ENCODE measurements around the gene MTF2. TPM values are rescaled to one million over a fixed set of nuclear protein-coding genes. Genes with fewer than 3 reads are reported as not detected.

Gene MTF2
- total and polyA plus RNA-seq, 8 donors, result 6.5 to 16.2 (median 8.7) TPM

- no peak for TF ChIP-seq CTCF (IDR thresholded peaks at IDR 0.05)
- no peak overlapping the region for H3K27ac ChIP-seq
- no peak for ATAC-seq
Observed at GRCh38 chr1:93132638-93133037, 53.6 kb downstream of the MTF2 start.

GRCh38 chr1:93136445-93136844, 57.4 kb downstream of the MTF2 start:
- TF ChIP-seq CTCF (IDR thresholded peaks at IDR 0.05), result no peak
- Histone ChIP-seq H3K4me3 (no peak overlapping the region), H3K36me3 (peaks cover 0 to 15% (median 8%) of the 10 kb centered on the region in 3 donors), H3K27me3 (no peaks in the 10 kb centered on the region), H3K4me1 (peaks cover 0 to 6% (median 3%) of the 10 kb centered on the region in 3 donors), H3K9me3 (no peaks in the 10 kb centered on the region), H3K27ac (no peak overlapping the region)
- intact Hi-C loops (cut with DNase I), result no loop called here
- no peak for DNase-seq
- FAIRE-seq, result no peak
- no peak for ATAC-seq
- WGBS, 2 donors, result 96 to 97% methylated on average over 5 of the region's 5 CpGs

More at GRCh38 chr1:93132638-93133037, 53.6 kb downstream of the MTF2 start:
- DNase-seq (no peak), FAIRE-seq (no peak)
- intact Hi-C loops (cut with DNase I), result no loop called here
- Histone ChIP-seq H3K4me3 (no peak overlapping the region), H3K4me1 (peaks cover 5 to 14% (median 7%) of the 10 kb centered on the region in 3 donors), H3K27me3 (no peaks in the 10 kb centered on the region), H3K36me3 (peaks cover 0 to 14% (median 8%) of the 10 kb centered on the region in 3 donors), H3K9me3 (no peaks in the 10 kb centered on the region)

GRCh38 chr1:93137604-93138292, 58.7 kb downstream of the MTF2 start:
- H3K36me3 ChIP-seq, result peaks cover 0 to 15% (median 8%) of the 10 kb centered on the region in 3 donors

GRCh38 chr1:93140106-93140505, 61.0 kb downstream of the MTF2 start:
- H3K27me3 ChIP-seq, result no peaks in the 10 kb centered on the region
- TF ChIP-seq CTCF (IDR thresholded peaks at IDR 0.05), result no peak
- H3K4me3 ChIP-seq, result no peak overlapping the region
- H3K9me3 ChIP-seq, result no peaks in the 10 kb centered on the region
- peaks cover 0 to 6% (median 3%) of the 10 kb centered on the region in 3 donors for H3K4me1 ChIP-seq
- ATAC-seq (no peak), FAIRE-seq (no peak), DNase-seq (no peak)
- H3K27ac ChIP-seq, result no peak overlapping the region
- peaks cover 0 to 8% (median 8%) of the 10 kb centered on the region in 3 donors for H3K36me3 ChIP-seq
- intact Hi-C loops (cut with DNase I), result no loop called here
- WGBS, 2 donors, result 88 to 94% methylated on average over 1 of the region's 1 CpG

More at GRCh38 chr1:93137604-93138292, 58.7 kb downstream of the MTF2 start:
- intact Hi-C loops (cut with DNase I), result no loop called here
- 40 to 48% methylated on average over 3 of the region's 3 CpGs for WGBS, 2 donors
- Histone ChIP-seq H3K27ac (no peak overlapping the region), H3K4me3 (no peak overlapping the region), H3K27me3 (no peaks in the 10 kb centered on the region), H3K9me3 (no peaks in the 10 kb centered on the region), H3K4me1 (peaks cover 0 to 6% (median 3%) of the 10 kb centered on the region in 3 donors)
- FAIRE-seq (peak; percentile 34), ATAC-seq (peak in 1 of 4 donors; percentile 43), DNase-seq (no peak)
- no peak for TF ChIP-seq CTCF (IDR thresholded peaks at IDR 0.05)

- Histone ChIP-seq H3K9me3 (no peaks in the 10 kb centered on the region), H3K27ac (no peak overlapping the region), H3K4me3 (no peak overlapping the region), H3K4me1 (peaks cover 0 to 6% (median 3%) of the 10 kb centered on the region in 3 donors), H3K36me3 (peaks cover 0 to 6% (median 2%) of the 10 kb centered on the region in 3 donors), H3K27me3 (no peaks in the 10 kb centered on the region)
- ATAC-seq (no peak), FAIRE-seq (no peak), DNase-seq (no peak)
- intact Hi-C loops (cut with DNase I), result no loop called here
- 93 to 100% methylated on average over 2 of the region's 2 CpGs for WGBS, 2 donors
- TF ChIP-seq CTCF (IDR thresholded peaks at IDR 0.05), result no peak
Observed at GRCh38 chr1:93142161-93142560, 63.1 kb downstream of the MTF2 start.
